C4-2B (cell line): ENCODE results near the gene KIF21A.

Source experiments
- CTCF ChIP-seq: fragments of 450-650 bp; conservative IDR thresholded peaks from 2 replicates; pipeline ENCODE4 v1.5.1; 2017; ENCODE audit warnings: mild to moderate bottlenecking
- ZFX ChIP-seq: fragments of 450-650 bp; IDR thresholded peaks from 2 replicates; pipeline ENCODE4 v1.6.1; 2017

- TF ChIP-seq CTCF (no peak), ZFX (no peak)
Measured at GRCh38 chr12:39461059-39461458, 18.1 kb upstream of the KIF21A start.
